PFSK-1 (cell line): ENCODE measurements around the gene ULK3.

Experiments
- FOXP2 ChIP-seq: optimal IDR thresholded peaks from 2 replicates; pipeline ENCODE3; 2011; ENCODE audit warnings: borderline replicate concordance, control low read depth, inconsistent platforms; ENCODE audit not compliant: insufficient read depth; ENCODE audit errors: extremely low read length, extremely low read depth
- POLR2AphosphoS5 ChIP-seq: IDR thresholded peaks from 2 replicates; pipeline ENCODE4 v1.6.1; 2012; ENCODE audit warnings: low read depth, mild to moderate bottlenecking, control low read depth, low read length, moderate library complexity
- SIN3A ChIP-seq: IDR thresholded peaks from 2 replicates; pipeline ENCODE4 v1.6.1; 2012; ENCODE audit warnings: mild to moderate bottlenecking, low read length, moderate library complexity, borderline replicate concordance; ENCODE audit not compliant: insufficient read depth
- TAF1 ChIP-seq: IDR thresholded peaks from 2 replicates; pipeline ENCODE4 v1.6.1; 2012; ENCODE audit warnings: low read length, control low read depth, borderline replicate concordance; ENCODE audit not compliant: insufficient read depth
- TF ChIP-seq, protein P1 (sequence below), 2 experiments: IDR thresholded peaks; 2 replicates each; pipeline versions ENCODE4 v1.6.1 to v1.8.0; 2011 to 2012; ENCODE audit warnings: low read depth in 2 of 2, low read length in 2 of 2, control low read depth in 1 of 2, inconsistent platforms in 1 of 2, mild to moderate bottlenecking in 1 of 2, moderate library complexity in 1 of 2; ENCODE audit not compliant: insufficient read depth in 1 of 2

The ULK3 gene

GRCh38 chr15:74867466-74868038, 24.6 kb upstream of the ULK3 start:
- TF ChIP-seq TAF1 (no peak), POLR2AphosphoS5 (no peak), SIN3A (no peak), FOXP2 (no peak)
- TF ChIP-seq, protein P1, sequence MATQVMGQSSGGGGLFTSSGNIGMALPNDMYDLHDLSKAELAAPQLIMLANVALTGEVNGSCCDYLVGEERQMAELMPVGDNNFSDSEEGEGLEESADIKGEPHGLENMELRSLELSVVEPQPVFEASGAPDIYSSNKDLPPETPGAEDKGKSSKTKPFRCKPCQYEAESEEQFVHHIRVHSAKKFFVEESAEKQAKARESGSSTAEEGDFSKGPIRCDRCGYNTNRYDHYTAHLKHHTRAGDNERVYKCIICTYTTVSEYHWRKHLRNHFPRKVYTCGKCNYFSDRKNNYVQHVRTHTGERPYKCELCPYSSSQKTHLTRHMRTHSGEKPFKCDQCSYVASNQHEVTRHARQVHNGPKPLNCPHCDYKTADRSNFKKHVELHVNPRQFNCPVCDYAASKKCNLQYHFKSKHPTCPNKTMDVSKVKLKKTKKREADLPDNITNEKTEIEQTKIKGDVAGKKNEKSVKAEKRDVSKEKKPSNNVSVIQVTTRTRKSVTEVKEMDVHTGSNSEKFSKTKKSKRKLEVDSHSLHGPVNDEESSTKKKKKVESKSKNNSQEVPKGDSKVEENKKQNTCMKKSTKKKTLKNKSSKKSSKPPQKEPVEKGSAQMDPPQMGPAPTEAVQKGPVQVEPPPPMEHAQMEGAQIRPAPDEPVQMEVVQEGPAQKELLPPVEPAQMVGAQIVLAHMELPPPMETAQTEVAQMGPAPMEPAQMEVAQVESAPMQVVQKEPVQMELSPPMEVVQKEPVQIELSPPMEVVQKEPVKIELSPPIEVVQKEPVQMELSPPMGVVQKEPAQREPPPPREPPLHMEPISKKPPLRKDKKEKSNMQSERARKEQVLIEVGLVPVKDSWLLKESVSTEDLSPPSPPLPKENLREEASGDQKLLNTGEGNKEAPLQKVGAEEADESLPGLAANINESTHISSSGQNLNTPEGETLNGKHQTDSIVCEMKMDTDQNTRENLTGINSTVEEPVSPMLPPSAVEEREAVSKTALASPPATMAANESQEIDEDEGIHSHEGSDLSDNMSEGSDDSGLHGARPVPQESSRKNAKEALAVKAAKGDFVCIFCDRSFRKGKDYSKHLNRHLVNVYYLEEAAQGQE (IDR thresholded peaks at IDR 0.05; ENCODE audit: insufficient read depth in 1 of 2, low read depth in 2 of 2, low read length in 2 of 2): no peak

GRCh38 chr15:74866090-74866489, 23.1 kb upstream of the ULK3 start:
- no peak for TF ChIP-seq POLR2AphosphoS5
- TF ChIP-seq TAF1: no peak
- TF ChIP-seq SIN3A: no peak

DNA sequence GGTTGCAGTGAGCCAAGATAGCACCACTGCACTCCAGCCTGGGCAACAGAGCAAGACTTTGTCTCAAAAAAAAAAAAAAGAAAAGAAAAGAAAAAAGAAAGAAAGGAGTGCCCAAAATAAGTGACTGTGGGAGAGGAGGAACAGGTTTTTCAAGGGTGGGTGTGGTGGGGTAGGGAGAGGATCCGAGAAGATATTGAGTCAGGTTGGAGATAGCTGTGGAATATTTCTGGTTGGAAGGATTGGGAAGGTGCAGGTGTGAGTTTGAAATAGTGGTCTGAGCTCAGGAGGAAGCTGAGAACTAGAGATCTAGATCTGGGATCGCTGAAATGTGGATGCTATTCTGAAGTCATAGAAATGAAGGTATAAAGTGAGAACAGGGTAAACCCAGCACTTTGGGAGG, 22.4 kb upstream of the ULK3 start:
- TF ChIP-seq FOXP2 (no peak), TAF1 (no peak), SIN3A (no peak), POLR2AphosphoS5 (no peak)
- TF ChIP-seq, protein P1 (IDR thresholded peaks at IDR 0.05; ENCODE audit: insufficient read depth in 1 of 2, low read depth in 2 of 2, low read length in 2 of 2): no peak

DNA sequence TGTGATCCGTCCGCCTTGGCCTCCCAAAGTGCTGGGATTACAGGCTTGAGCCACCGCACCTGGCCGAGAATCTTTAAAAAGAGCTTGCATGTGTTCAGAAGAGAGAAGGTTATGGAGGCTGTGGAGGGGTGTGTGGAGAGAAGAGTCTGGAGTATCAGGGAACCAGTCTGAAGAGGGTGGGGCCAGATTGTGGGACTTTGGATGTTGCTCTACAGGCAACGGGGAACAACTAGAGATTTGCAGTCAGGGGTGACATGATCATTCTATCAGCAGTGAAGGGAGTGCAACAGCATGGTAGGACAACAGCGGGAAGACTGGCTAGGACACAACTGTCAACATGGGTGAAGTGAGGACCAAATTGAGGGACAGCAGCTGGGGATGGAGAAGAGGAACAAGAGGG, 21.3 kb upstream of the ULK3 start:
- TF ChIP-seq SIN3A (no peak), TAF1 (no peak), POLR2AphosphoS5 (no peak), FOXP2 (no peak)
- TF ChIP-seq, protein P1 (IDR thresholded peaks at IDR 0.05; ENCODE audit: insufficient read depth in 1 of 2, low read depth in 2 of 2, low read length in 2 of 2): no peak

- TF ChIP-seq FOXP2 (no peak), SIN3A (no peak), TAF1 (no peak), POLR2AphosphoS5 (no peak)
- TF ChIP-seq, protein P1 (IDR thresholded peaks at IDR 0.05; ENCODE audit: insufficient read depth in 1 of 2, low read depth in 2 of 2, low read length in 2 of 2): no peak
Measured at GRCh38 chr15:74863239-74864056, 20.5 kb upstream of the ULK3 start.
